K562 treated with DMSO at 1 percent for 48 hours (cell line): ENCODE measurements around the gene NFIC. TPM values are rescaled to one million over a fixed set of nuclear protein-coding genes. Genes with fewer than 3 reads are reported as not detected.

Experiments used
- total RNA-seq: library from RNA; unstranded; fragments of 300-600 nt; gene quantifications from 2 replicates; pipeline ENCODE4 v1.2.3, GENCODE V29; 2022; ENCODE audit warnings: low replicate concordance; ENCODE audit errors: extremely low read depth

NFIC gene
- total RNA-seq = not detected in 2 replicates

DNA sequence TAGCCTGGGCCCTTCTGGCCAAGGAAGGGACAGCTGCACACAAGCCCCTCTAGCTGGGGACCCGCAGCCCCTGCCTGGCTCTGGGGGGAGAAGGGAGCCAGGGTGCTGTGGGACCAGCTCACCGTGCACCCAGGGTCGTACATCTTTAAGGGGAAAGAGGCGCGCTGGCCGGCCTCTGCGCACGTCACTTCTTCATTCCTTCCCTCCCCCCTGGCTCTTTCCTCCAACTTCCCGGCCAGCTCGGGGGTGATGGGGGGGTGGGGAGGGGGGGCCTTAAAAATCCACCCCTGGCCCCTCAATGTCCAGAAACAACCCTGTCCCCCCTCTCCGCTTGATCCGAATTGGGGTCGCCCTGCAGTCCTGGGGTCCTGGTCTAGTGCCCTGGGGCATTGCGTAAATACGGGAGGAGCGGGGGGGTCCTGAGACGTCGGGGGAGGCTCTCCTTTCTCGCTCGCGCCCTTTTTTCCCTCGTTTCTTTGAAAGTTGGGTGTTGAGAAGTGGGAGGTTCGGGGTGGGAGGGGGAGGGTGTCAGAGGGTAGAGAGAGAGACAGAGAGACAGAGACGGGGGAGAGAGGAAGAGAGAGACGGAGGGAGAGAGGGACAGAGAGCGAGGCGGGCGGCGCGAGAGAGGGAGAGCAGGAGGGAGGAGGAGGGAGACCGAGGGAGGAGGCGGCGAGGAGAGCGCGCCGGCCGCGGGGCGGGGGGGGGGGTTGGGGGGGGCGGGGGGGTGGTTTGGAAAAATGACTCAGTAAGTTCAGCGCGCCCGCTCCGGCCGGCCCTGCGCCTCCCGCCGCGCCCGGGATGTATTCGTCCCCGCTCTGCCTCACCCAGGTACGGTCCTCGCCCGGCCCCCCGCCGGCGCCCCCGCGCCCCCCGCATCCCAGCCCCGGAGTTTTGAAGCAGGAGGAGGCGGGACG, at the start of gene NFIC:
NFIC (plus strand) TSS at position 748 of the 917 bp plus-strand sequence; CDS start at position 802, 54 bp downstream.

GRCh38 chr19:3480383-3481091, 114.2 kb downstream of the NFIC start, which contains the start of gene SMIM24:
SMIM24 (minus strand) TSS chr19:3480525; CDS start chr19:3480463, 62 bp downstream.

GRCh38 chr19:3483226-3483628, 116.8 kb downstream of the NFIC start, which contains the start of gene SMIM44:
SMIM44 (minus strand) TSS chr19:3483441; CDS start chr19:3483403, 38 bp downstream.

GRCh38 chr19:3500429-3501101, 134.2 kb downstream of the NFIC start, which contains the start of gene DOHH:
DOHH (minus strand) TSS chr19:3500674; CDS start chr19:3496814, 3,860 bp downstream.

GRCh38 chr19:3505598-3506383, 139.4 kb downstream of the NFIC start, which contains the start of gene FZR1:
FZR1 (plus strand) TSS chr19:3506311; CDS start chr19:3522990, 16,679 bp downstream.

Other genes with a start within 250 kb of the NFIC start
- gene GNA15, start 230.6 kb upstream of the NFIC start, total RNA-seq = not detected in 2 replicates
- not detected in 2 replicates for gene S1PR4, start 187.8 kb upstream of the NFIC start, total RNA-seq
- gene NCLN, start 180.7 kb upstream of the NFIC start, total RNA-seq = not detected in 2 replicates
- gene CELF5, start 141.9 kb upstream of the NFIC start, total RNA-seq = not detected in 2 replicates
- not detected in 2 replicates for gene SMIM24, start 113.9 kb downstream of the NFIC start, total RNA-seq
- not detected in 2 replicates for gene SMIM44, start 116.9 kb downstream of the NFIC start, total RNA-seq
- not detected in 2 replicates for gene DOHH, start 134.1 kb downstream of the NFIC start, total RNA-seq
- not detected in 2 replicates for gene FZR1, start 139.7 kb downstream of the NFIC start, total RNA-seq
- not detected in 2 replicates for gene TEKTIP1, start 172.6 kb downstream of the NFIC start, total RNA-seq
- gene MFSD12, start 191.0 kb downstream of the NFIC start, total RNA-seq = not detected in 2 replicates
- not detected in 2 replicates for gene HMG20B, start 206.4 kb downstream of the NFIC start, total RNA-seq
- gene GIPC3, start 218.9 kb downstream of the NFIC start, total RNA-seq = not detected in 2 replicates
- not detected in 2 replicates for gene TBXA2R, start 240.3 kb downstream of the NFIC start, total RNA-seq